Right renal cortex interstitium (tissue), 3 donors: ENCODE data around the gene WWC1. TPM values are rescaled to one million over a fixed set of nuclear protein-coding genes. Genes with fewer than 3 reads are reported as not detected.
"Not testable (repeated sequence)": the region's sequence is repeated elsewhere in the genome, so short reads cannot be mapped to it uniquely, and the experiment has no call there.

Source experiments
- DNase-seq, 3 donors: peaks; one replicate each; pipeline ENCODE4 v3.0.0-alpha.2; 2013; ENCODE audit warnings: low read depth in 3 of 3, low spot score in 2 of 3
- polyA plus RNA-seq, 3 donors: library from polyadenylated mRNA; unstranded; fragments of 120-200 nt; gene quantifications; one replicate each; pipeline ENCODE4 v1.2.1, GENCODE V29; 2013; ENCODE audit not compliant: insufficient read length in 3 of 3

WWC1 gene
- polyA plus RNA-seq, 3 donors, result 83.0 to 102 (median 89.7) TPM

DNA sequence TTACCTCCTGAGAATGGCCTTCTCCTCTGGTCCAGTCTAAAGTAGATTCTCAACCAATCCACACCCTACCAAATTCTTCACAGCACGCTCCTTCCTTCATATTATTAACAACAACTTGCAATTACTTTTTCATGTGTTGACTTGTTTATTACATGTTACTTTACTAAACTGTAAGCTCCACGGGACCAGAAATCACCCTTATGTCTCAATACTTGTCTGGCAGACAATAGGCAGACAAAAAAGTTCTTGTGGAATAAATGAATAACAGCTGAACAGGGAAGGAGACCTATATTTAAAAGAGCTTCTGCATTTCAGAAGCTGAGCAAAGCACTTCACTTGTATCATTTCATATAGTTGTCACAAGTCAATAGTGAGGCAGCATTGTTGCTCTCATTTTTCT lies 5.7 kb upstream of the WWC1 start:
- no peak for DNase-seq

DNA sequence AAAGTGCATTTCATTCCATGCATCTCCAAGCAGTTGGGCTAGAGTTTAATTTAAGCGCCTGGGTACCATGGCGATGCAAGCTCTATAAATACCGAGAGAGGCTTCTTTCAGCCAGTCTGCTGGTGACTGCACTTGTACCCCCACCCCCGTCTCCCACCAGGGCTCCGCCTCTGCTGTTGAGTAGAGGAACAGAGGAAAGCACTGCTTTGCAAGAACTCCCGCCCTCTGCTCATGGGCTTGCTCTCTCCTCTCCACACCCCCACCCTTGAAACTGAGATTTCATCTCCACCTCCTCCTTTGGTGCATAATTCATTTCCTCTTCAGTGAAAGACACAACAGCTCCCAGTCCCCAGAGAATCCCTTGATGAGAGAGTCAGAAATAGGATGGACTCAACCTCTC lies 5.1 kb upstream of the WWC1 start:
- DNase-seq, result no peak

DNA sequence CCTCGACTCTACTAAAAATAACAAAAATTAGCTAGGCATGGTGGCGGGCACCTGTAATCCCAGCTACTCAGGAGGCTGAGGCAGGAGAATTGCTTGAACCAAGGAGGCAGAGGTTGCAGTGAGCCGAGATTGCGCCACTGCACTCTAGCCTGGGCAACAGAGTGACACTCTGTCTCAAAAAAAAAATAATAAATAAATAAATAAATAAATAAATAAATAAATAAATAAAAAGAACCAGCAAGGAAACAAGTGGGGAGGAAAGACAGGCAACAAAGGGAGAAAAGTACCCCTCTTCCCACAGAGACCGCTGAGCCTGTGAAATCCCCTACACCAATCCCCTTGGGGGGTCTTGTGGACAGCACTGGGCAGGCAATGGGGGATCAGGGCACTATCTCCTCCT lies 4.6 kb upstream of the WWC1 start:
- DNase-seq, result not testable (repeated sequence)

DNA sequence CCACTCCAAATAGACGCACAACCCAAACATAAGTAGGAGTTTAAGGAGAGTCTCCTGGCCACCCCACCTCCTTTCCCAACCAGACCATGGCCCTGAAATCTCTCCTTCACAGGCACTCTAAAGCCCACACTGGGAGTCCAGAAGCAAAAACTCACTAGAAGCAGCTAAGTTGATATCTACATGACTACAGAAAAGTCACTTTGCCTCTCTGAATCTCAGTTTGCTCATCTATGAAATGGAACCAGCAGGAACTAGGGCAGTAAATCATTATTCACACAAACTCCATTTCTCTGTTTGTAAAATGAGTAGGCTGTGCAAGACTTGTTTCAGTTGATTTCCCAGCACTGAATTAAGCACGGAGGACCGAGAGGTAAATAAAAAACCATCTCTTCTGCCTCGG lies 4.1 kb upstream of the WWC1 start:
- DNase-seq, result no peak

DNA sequence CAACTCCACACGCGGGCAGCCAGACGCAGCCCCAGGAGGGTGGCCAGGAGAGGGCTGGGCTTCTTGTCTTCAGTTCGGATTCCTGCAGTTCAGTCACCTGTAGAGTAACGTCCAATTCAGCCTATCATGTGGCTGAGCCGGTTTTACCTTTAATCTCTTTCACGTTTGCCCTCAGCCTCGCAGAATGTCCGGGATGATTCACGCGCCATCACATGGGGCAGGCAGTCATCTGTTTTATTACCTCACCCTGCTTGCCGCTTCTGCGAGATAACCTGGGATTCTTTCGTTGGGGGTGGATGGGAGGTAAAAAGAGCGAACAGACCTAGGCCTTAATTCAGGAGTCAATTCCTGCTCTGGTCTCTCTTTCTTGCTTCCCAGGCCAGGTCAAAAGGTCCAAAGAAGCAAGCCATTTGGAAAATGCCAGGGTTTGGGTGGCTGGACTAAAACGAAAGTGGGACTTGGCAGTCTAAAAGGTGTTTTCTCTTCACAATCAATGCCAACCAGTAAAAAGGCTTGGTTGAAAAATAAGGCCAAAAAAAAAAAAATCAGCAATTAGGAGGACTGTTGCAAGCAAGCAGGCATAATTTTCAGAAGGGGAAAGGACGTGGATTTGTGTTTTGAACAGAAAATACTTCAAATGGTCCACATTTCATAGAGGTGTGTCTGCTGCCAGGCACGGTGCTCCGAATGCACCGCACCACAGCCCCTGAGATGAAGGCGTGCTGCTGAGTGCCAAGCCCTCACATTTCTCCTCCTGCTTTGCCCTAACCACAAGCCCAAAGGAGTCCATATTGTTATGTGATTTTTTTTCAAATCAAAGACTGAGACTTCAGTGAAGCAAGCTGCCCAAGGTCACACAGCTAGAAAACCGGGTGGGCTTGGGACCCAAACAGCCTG lies 2.8 kb upstream of the WWC1 start:
- DNase-seq, result no peak

DNA sequence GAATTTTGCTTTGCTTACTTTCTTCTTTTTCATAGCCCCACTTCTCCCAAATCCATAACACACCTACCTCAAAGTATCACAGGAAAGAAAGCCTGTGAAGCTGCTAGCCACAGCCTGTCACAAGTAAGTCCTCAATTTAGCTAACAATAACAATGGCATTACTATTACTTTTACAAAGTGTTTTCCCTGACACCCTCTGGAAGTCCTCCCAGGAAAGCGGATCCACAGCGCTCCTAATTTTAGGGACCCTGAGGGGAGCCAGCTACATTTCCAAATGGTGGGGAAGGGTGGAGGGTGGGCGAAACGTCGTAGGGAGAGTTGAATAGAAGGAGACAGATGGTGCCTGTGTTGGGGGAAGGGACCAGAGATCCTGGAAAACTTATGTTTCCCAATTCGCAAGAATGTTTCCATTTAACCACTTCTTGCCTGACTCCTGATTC lies 523 bp upstream of the WWC1 start:
- DNase-seq, result no peak

DNA sequence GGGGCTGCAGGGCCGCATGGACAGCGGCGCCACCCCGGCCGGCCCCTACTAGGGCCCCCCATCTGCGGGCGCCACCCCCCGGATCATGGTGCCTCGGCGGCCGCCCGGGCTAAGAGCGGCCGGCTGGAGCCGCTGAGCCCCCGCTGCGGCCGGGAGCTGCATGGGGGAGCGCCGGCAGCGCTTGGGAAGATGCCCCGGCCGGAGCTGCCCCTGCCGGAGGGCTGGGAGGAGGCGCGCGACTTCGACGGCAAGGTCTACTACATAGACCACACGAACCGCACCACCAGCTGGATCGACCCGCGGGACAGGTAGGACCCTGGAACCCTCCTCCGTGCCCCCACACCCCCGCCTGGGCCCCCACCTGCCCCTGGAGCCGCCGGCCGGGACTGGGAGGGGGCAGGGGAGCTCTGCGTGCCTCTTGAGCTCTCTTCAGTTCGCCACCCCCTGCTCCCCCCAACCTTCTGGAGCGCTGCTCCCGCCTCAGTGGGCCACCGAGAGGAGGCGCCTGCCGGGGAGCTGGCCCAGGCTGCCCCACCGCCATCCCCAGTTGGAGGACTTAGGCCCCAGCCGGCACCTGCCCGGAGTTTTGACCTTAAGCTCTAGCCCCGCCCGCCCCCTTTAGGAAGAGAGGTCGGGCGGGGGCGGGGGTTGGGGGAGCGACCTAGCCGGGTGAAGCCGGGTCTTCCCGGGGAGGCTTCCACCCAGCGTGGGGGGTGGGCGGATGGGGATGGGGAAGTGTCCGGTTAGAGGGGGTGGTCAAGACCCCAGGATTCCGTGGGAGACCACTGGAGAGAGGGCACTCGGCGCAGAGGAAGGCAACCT lies 730 bp downstream of the WWC1 start:
- no peak for DNase-seq

DNA sequence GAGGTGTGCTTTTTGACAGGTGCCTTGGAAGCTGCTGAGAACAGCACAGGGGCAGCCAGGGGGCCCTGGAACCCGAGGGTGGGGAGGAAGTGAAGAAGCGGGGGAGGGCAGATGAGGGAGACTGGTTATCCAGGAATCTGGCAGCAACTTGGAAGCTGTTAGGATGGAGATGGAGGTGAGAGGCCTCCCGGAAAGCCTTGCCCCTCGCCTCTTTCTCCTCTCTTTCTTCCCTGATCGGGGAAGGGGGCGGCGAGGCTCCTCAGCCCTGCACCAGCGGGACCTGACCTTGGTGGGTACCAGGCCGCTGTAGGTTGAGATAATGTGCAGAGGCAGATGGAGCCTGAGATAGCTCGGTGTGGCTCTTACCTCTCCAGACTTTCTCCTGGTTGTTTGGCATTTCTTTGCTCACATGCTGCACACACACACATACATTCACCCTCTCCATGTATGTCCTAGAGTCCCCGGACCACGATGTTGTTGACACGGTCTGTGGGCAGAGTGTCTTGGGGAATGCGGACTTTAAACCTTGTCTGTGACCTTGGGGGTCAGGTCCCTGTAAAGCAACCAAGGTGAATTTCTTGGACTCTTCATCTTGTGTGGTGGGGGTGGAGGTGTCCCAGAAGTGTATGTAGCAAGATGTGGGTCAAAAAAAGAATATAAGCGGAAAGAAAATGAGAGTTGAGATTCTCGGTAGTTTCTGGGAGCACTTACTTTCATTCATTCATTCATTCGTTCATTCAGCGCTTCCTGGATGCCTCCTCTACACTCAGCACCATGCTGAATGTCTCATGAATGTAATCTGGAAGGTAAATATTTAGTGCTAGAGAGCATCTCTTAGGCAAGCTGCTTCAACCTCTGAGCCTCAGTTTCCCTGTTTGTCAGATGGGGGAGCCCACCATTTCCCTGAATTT lies 1.6 kb downstream of the WWC1 start:
- DNase-seq, result no peak

DNA sequence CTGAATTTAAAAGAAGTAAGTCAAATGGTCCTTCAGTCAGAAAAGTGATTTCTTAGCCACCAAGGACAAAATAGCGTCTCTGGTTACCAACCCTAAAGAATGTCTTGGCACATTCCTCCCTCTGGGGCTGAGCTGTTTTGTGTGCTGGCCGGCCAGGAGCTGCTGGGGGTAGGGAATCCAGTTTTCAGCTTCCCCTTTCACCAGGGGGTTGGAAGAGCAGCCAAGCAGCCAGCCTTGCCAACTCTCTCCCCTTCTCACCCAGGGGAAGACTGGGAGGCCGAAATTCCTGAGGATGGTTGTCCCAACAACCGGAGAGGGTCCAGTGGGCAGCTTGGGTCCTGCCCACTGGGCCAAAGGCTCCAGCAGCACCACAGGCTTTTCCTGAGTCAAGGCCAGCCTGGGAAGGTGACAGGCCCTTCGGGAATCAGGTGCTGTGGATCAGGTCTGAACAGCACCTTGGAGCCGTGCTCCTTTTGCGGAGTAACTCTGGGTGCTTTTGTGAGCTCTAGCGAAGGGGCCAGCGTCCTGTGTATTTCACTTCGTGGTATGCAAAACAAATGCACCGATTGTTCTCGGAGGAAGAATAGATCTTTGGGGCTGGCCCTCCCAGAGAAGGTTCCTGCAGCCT lies 4.2 kb downstream of the WWC1 start:
- DNase-seq, result no peak

DNA sequence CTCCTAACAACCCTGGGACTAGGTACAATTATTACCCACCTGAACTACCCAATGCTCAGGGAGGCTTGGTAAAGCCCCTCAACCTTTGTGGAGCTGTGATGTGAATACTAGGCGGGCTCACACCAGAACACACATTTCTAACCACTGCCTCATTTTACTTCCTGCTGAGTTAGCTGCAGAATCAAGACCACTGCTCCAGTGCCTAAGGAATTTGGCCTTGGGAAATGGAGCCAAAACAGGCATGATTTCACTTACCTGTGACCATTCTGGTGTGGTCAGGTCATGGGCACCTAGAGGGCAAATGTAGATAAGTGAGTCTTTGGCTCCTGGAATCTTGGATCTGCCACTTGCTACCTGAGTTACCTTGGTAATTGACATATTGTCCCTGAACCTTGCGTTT lies 5.2 kb downstream of the WWC1 start:
- no peak for DNase-seq

DNA sequence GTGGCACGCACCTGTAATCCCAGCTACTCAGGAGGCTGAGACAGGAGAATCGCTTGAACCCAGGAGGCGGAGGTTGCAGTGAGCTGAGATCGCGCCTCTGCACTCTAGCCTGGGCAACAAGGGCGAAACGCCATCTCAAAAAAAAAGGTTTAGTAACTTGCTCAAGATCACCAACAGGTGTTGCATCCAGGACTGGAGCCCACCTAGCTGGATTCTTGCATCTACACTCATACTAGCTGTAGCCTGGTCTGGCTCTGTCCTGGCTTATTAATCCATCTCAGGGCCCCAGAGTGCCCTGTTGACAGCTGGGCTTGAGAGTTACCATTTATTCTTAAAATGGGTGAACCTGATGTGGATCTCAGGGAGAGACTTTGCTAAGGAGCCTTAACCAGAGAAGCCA lies 7.5 kb downstream of the WWC1 start:
- no peak for DNase-seq

DNA sequence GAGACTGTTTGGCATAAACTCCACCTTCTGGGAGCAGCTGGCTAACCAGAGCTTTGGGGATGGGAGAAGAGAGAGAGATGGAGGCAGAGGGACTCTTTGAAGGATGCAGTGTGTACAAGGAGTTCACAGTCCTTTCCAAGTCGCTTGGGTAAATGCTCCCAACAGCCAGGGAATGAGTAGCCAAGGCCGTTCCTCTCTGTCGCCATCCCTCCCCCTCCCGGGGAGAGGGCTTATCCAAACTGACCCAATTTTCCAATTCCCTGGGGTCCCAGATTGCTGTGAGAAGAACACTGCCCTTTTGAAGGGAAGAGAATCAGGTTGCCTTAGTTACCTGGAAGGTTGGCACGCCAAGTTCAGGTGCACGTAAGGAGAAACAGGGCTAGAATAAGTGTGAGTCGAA lies 7.9 kb downstream of the WWC1 start:
- DNase-seq, result no peak

DNA sequence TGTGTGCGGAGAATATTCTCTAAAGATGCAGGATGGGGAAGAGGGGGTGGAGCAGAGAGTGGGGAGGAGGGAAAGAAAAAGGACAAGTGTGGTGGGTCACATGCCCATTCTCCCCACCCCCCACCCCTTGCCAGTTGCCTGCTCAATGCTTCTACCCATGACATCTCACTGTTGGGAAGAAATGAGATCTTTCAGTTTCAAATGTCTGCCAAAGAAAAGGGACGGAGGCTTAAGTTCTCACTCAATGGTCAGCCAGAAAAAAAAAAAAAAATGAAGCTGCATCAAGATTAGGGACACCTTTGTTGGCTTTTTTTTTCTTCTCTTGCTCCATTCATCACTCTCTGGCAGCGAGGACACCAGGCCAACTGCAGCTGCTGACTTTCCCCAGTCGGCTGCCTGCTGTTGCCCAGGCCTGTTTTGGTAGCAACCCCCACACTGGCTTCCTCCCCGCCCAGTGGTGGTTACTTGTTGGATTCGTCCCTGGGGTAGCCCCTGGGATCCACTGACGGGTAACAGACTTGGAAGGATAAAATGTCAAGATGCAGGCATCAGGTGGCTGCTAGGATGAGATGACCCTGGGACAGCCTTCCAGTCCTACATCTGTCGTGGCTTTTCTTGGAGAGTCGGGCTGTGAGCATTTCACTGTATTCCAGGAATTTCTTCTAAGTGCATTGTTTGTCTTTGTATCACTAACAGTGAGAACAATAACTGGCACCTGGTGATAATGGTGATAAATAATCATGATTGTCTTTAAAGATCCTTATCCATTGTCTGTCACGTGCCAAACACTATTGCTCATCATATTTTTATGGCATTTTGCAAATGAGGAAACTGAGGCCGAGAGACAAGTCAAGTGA lies 9.1 kb downstream of the WWC1 start:
- no peak for DNase-seq

DNA sequence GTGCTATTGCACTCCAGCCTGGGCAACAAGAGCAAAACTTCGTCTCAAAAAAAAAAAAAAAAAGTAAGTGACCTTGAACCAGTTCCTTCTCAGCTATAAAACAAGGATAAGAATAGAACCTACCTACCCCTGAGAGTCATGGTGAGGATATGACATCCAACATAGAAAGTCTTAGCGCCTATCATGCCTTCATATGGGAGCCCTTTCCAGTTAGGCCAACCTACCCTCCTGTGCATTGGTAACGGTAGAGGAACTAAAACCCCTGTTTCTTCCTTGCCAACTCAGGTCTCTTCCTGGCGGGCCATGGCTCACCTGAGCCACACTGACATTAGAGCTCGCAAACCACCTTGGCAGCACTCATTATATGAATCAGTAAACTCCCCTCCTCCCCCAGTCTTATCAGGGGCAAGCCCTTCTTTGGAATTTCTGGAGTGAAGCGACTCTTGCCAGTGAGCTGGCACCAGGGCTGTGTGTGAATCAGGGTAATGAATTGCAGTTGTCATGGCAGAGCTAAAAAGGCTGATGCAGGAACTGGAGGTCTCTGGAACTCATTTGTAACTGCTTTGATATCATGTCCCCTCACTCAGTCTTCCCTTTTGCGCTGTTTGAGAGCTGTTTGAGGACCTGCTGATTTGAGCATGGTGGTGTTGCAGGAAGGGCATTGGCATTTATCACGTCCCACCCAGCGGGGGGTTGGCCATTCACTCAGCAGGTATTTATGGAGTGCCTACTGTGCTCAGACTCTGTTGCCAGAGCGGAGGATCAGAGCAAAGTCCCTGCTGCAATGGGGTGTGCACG lies 10.3 kb downstream of the WWC1 start:
- DNase-seq, result no peak

DNA sequence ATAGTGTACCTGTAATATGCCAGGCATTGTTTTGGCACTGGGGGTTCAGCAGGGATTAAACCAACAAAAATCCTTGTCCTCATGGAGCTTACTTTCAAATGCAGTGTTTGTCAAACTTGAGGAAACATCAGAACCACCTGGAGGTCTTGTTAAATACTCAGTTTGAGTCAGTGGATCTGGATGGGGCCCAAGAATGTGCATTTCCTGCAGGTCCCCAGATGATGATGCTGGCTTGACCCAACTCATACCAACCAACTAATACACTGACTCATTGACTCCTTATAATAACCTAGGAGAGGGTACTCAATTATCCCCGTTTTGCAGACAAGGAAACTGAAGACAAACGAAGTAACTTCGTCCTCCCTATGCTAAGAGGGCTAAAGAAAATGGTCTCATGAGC lies 11.3 kb downstream of the WWC1 start:
- DNase-seq, result no peak

DNA sequence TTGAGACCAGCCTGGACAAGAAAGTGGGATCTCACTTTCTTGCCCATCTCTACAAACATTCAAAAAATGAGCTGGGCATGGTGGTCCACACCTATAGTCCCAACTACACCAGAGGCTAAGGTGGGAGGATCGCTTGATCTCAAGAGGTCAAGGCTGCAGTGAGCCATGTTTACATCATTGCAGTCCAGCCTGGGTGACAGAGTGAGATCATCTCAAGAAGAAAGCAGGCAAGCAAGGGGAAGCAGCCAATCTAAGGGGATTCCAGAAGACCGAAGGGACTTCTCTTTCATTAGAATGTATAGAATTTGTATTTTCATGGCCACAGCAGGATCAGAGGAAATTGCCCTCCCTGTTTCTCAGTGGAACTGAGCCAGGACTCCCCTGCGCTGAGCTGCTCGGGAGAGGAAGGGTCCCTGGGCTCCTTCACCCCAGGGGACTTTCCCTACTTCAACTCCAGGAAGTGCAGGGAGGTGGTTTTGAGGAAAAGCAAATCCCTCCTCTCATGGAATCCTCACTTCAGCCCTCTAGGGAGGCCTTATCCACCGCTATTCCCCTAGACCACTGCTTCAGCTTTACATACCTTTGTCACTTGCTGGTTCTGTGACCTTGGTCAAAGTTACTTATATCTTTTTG lies 12.1 kb downstream of the WWC1 start:
- no peak for DNase-seq

DNA sequence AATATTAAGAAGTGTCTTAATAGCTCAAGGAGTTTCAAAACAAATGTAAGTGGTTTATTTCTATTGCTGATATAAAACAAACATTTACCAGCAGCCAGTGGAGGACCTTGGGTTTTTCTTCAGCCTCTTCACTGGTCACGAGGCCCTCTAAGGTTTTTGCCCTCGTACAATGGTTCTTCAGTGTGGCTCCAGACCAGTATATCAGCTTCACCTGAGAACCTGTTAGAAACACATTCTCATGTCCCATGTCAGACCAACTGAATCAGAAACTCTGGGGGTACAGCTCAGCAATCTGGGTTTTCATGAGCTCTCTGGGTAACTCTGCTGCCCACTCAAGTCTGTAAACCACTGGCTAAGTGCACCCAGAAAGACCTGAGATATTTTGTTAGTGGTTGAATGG lies 12.9 kb downstream of the WWC1 start:
- no peak for DNase-seq

DNA sequence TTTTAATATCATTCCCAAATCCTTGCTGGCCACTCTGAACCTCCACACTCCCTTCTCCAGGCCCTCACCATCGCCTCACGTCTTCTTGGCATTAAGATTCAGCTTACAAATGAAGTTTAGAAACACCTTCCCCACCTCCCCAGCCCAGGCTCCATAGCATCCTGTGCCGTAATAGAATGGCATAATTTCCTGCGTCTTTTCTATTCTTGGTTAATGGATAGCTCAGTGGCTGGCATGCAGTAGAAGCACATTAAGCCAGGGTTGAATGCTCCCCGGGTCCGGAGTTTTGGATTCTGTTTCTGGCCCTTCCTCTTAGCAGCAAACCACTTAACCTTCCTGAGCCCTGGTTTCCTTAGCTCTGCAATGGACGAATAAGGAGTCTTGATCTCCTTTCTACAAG lies 13.8 kb downstream of the WWC1 start:
- DNase-seq, result no peak
